ENCODE data around the gene NINL.
"Not testable (repeated sequence)": the region's sequence is repeated elsewhere in the genome, so short reads cannot be mapped to it uniquely, and the experiment has no call there.

- TF ChIP-seq, protein P1, sequence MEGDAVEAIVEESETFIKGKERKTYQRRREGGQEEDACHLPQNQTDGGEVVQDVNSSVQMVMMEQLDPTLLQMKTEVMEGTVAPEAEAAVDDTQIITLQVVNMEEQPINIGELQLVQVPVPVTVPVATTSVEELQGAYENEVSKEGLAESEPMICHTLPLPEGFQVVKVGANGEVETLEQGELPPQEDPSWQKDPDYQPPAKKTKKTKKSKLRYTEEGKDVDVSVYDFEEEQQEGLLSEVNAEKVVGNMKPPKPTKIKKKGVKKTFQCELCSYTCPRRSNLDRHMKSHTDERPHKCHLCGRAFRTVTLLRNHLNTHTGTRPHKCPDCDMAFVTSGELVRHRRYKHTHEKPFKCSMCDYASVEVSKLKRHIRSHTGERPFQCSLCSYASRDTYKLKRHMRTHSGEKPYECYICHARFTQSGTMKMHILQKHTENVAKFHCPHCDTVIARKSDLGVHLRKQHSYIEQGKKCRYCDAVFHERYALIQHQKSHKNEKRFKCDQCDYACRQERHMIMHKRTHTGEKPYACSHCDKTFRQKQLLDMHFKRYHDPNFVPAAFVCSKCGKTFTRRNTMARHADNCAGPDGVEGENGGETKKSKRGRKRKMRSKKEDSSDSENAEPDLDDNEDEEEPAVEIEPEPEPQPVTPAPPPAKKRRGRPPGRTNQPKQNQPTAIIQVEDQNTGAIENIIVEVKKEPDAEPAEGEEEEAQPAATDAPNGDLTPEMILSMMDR (IDR thresholded peaks at IDR 0.05) = not testable (repeated sequence)
- TF ChIP-seq EP300, POLR2A, POLR2AphosphoS5 (IDR thresholded peaks at IDR 0.05): not testable (repeated sequence)
Observed at GRCh38 chr20:25630615-25631014, 45.3 kb upstream of the NINL start.

Data from upper lobe of left lung (tissue), 4 donors.